Hematopoietic multipotent progenitor cell treated with erythropoietin and hydrocortisone succinate and interleukin-3 and kit ligand, for 4 days (in vitro differentiated cells): ENCODE results near the gene EFL1.

Source experiments
- DNase-seq: peaks from one replicate; pipeline ENCODE4 v3.0.0-alpha.2; 2015

Gene EFL1

DNA sequence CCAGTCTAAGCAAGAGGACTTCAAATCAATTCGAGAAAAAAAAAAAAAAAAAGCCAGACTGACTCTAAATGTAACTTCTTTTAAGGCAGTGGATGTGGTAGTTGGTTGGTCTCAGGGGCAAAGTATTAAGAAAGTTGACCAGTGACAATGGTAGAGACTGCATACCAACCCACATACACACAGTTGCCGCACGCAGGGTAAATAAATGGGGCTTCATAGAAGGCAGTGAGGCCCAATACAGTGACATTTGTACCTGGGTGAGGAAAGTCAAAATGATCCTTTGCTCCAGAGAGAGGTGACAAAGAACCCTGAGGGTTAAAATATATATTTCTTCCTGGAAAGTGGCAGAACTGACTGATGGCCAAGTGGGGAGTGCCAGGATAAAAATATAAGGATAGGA lies 116.0 kb downstream of the EFL1 start:
- DNase-seq, result no peak

DNA sequence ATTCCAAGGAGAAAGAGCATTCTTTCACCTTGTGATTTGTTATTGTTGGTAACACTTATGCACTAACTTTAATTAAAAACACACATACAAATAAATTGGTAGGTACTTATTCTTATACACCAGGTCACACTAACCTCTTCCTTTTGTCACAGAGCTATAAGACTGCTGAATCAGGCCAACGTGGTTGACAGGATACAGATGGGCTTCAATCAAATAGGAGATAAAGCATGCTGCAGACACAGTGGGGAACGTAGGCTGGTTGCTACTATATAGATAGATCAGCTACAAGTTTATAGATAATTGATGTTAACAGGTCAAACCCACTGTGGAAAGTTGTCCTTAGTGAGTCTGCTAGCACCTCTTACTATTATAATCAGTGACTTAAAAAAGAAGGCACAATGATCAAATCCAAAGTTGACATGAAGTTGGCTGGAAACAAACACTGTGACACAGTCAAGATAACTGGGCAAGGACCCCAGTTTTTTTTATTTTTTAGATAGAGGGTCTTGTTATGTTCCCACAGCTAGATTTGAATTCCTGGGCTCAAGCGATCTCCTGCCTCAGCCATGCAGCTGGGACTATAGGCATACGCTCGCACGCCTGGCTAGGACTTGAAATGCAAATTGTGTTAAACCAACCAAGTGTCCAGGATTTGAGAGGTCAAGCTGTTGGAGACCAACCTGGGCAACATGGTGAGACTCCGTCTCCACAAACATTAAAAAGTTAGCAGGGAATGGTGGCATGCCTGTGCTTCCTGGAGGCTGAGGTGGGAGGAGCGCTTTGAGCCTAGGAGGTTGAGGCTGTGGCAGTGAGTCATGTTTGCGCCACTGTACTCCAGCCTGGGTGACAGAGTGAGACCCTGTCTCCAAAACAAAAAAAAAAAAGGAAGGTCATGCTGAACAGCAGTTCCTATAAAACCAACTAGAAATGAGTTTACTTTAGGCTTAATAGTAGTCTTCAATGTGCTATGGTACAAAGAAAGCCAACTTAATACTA lies 118.8 kb downstream of the EFL1 start:
- peak; percentile 81 for DNase-seq

GRCh38 chr15:82140886-82141285 lies 121.6 kb downstream of the EFL1 start:
- DNase-seq, result no peak

- DNase-seq, result peak; percentile 81
Measured at GRCh38 chr15:82139823-82140268, 122.7 kb downstream of the EFL1 start.

GRCh38 chr15:82138306-82138705 lies 124.2 kb downstream of the EFL1 start:
- no peak for DNase-seq

DNA sequence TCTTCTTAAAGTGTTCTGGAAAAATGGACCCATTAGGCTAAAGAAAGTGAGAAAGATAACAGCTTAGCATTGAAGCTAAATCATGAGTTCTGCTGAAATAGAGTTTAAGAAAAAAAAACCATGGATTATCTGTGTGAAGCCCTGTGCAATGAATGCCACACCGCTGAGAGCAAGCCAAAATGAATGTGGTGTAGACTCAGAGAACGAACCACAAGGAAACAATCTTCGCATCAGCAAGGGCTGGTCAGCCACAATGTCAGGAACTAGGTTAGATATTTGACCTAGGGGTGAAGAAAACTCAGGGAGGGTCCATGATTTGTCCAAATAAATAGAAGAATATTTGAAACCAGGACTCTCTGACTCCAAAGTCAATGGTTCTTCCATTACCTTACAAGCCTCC lies 125.3 kb downstream of the EFL1 start:
- no peak for DNase-seq

DNA sequence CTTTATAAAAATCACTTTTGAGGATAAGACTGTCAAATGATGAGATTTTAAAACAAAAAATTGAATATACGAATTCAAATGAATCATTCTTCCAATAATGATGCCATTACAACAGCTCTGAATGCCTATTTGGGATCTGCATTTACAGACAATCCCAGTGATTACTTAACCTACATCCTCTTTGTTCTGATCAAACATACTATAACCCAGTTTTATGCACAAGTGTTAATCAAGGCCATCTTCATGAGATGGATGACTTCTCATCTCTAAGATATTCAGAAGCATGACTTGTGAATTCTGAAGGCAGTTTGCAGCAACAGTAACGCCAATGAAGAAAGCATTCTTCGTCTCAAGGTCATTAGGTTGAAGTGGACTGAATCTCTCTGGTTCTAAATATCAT lies 126.4 kb downstream of the EFL1 start:
- DNase-seq, result no peak

- no peak for DNase-seq
Measured at GRCh38 chr15:82135638-82136037, 126.9 kb downstream of the EFL1 start.

DNA sequence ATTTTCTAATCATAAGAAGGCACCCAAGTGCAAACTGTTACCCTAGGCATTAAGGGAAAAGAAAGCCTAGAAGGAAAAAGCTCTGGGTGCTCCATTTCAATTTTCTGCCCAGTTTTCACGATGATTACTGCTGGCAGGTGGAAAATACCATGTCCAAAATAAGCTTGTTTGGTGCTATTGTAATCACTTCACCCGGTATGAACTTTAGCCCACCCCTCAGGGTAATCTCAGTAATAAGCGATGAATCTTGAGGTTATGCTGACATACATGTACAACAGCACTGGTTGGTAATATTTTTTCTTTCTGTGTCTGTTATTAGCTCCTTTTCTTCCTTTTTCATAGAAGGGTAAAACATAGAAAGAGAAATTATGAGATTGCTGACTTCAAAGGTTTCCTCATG lies 128.1 kb downstream of the EFL1 start:
- DNase-seq, result no peak

GRCh38 chr15:82133251-82133650 lies 129.3 kb downstream of the EFL1 start:
- DNase-seq, result no peak

DNA sequence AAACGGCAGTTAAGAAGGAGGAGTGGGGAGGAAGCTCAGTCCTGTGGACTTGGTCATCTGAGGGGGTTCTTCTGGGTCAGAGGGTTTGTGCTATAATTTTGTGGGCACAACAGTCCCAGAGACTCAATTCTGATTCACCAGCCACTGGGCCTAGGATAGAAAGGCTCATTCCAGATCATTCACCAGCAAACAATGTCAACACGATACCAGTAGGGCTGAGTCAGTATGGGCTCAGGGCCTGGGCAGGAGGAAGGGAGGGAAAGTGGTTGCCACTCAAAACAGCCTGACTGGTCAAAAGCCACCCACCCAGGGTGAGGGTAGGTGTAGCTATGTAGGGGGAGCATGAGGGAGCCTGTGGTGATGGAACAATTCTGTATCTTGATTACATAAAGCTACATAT lies 129.8 kb downstream of the EFL1 start:
- no peak for DNase-seq

GRCh38 chr15:82132096-82132495 lies 130.4 kb downstream of the EFL1 start:
- DNase-seq, result no peak

DNA sequence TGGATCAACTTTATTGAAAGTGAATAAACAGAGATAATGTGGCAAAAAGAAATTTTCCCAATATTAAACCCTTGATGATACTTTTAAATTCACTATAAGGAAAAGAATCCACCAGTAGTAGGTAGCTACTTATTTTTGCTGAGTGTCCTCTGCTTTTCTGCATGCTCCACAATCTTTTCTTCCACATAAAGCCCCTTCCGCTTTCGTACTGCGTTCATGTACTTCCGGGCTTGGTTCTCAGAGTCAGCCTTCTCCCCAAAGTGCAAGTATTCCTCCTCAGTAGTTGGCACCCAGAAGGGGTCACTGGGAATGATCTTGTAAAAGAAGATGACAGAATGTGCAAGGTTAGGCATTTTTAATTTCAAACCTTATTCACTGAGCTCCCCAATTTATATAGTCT lies 132.3 kb downstream of the EFL1 start:
- peak; percentile 44 for DNase-seq

- no peak for DNase-seq
Measured at GRCh38 chr15:82129761-82130160, 132.8 kb downstream of the EFL1 start.

DNA sequence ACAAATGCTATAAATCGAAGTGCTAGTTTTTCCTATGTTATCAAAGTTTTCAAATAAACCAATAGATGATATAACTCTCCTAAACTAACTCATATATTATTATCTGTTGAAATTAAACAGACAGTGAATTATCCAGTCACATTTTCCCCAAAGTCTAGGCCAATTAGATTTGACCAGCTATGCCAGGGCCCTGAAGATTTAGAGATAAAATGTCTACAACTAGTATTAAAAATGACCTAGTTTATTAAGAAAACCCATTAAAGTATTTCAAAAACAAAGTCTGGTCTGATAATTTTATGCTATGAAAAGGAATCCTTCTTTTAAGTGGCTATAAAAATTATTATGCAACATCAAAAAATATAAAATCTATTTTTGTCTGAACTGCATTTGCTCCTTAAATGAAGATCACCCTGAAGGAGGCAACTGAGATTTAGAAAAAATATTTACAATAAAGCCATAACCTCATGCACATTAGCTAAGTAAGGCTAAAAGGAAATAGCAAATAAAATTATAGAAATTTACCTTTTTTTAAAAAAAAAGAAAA lies 133.3 kb downstream of the EFL1 start:
- no peak for DNase-seq

DNA sequence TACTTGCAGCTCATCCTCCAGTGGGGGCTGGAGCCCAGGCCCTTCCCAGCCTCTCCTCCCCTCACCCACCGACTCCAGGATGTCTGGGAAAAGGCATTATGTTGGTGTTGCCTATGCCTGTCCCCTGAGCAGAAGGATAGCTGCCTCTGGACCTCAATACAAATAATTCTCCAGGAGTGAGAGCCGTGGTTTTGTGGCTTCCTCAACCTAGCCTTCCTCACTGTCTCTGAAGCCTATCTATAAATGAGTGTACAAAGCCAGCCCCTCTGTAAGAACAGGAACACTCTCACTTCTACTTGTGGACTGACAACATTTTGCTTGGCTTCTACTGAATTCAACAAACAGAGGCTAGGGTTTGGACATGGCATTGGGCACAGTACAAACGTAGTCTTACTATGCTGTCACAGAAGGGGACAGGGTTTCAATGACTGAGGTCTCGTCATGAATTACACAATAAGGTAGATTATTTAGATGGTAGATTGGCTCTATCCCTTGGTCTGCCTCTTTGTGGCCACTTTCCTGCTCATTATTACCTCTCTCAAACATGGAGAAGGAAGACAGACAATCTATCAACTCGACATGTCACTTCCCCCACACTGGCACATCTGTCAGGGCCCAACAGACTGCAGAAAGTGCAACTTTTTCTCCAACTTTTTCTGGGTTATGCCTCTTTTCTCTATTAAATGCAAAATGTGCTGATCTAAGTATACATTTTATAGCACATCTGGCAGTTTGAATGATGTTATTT lies 134.0 kb downstream of the EFL1 start:
- peak; percentile 72 for DNase-seq

GRCh38 chr15:82127581-82127980 lies 135.0 kb downstream of the EFL1 start:
- no peak for DNase-seq

DNA sequence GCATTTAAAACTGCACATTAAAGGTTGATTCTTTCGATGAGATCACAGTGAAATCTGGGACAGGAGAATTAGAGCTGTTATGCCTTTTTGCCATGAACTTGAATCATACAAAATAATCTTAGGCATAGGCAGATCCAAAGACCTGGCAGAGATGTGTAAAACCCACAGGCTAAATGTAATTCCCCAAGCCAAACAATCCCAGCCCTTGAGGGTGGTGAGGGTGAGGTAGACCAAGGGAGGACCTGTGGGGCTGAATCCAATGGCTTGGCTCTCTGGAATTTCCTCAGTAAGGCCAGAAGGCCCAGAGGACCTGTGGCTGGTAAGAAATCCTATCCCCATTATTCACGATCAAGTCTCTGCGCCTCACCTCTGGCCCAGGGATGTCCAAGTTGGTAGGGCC lies 136.2 kb downstream of the EFL1 start:
- no peak for DNase-seq

GRCh38 chr15:82124331-82125263 lies 137.9 kb downstream of the EFL1 start:
- DNase-seq, result no peak

- no peak for DNase-seq
Measured at GRCh38 chr15:82122746-82123400, 139.7 kb downstream of the EFL1 start.

- DNase-seq, result no peak
Measured at GRCh38 chr15:82118040-82118439, 144.5 kb downstream of the EFL1 start.

GRCh38 chr15:82117296-82117695 lies 145.2 kb downstream of the EFL1 start:
- DNase-seq, result no peak
